ENCODE results near the gene MRPL2. TPM values are rescaled to one million over a fixed set of nuclear protein-coding genes. Genes with fewer than 3 reads are reported as not detected.

MRPL2 gene
- total and polyA plus RNA-seq, 2 of the 4 experiments (the other 2 are of a cell fraction) = 18.1 to 45.9 TPM

- no peaks in the 10 kb centered on the region for H3K36me3 ChIP-seq (ENCODE audit: control insufficient read depth, insufficient read depth, low read length)
- H3K27ac ChIP-seq (ENCODE audit: insufficient read depth, low read length) = no peak overlapping the region
- H4K5ac ChIP-seq (ENCODE audit: low read depth, low read length) = no peak overlapping the region
- ChIA-PET CTCF (no interaction called here), POLR2A (ENCODE audit: unreplicated experiment) (no interaction called here)
- H2BK120ac ChIP-seq (ENCODE audit: low read depth, low read length) = no peak overlapping the region
- BruUV-seq (replicated peaks) = no TSS peak
- H2AK5ac ChIP-seq (ENCODE audit: low read depth, low read length) = no peak overlapping the region
- dilution Hi-C loops (cut with HindIII; ENCODE audit: low sequenced_read_pairs, unreplicated experiment) (no loop called here), intact Hi-C loops (cut with micrococcal nuclease) (no loop called here), in situ Hi-C loops (cut with MboI; ENCODE audit: low sequenced_read_pairs) (no loop called here)
- no peak overlapping the region for H4K8ac ChIP-seq (ENCODE audit: low read depth in 2 of 2, low read length in 2 of 2)
- H3K9me1 ChIP-seq (ENCODE audit: insufficient read depth, low read length) = peaks cover 9% of the 10 kb centered on the region
- no peak for ATAC-seq (ENCODE audit: low read depth)
- no peak for DNase-seq
- H3K4me3 ChIP-seq (ENCODE audit: insufficient read depth, low read depth, low read length) = no peak overlapping the region
- H2BK5ac ChIP-seq (ENCODE audit: low read depth, low read length, poor library complexity, severe bottlenecking) = no peak overlapping the region
- 100% methylated on average over 1 of the region's 8 CpGs; no CpG with 5 or more reads in 1 of the 2 experiments for WGBS, 2 experiments (ENCODE audit: extremely low coverage in 2 of 2, insufficient read length in 1 of 2)
- H3K4me2 ChIP-seq (ENCODE audit: low read depth, low read length) = no peak overlapping the region
- no peak overlapping the region for H3K14ac ChIP-seq (replicated peaks; ENCODE audit: low read depth, low read length)
- no peak overlapping the region for H2AFZ ChIP-seq (replicated peaks; ENCODE audit: low read length, poor library complexity)
- no peaks in the 10 kb centered on the region for H3K9me3 ChIP-seq (ENCODE audit: control insufficient read depth, insufficient read depth, low read length)
- H3K27me3 ChIP-seq (ENCODE audit: control insufficient read depth, insufficient read depth, low read length) = no peaks in the 10 kb centered on the region
- H2BK15ac ChIP-seq (ENCODE audit: low read depth, low read length) = no peak overlapping the region
- peaks cover 54 to 90% of the 10 kb centered on the region in 2 experiments for H3K79me1 ChIP-seq (ENCODE audit: low read depth in 1 of 2, low read length in 2 of 2)
- H4K20me1 ChIP-seq (ENCODE audit: insufficient read depth, low read length) = peaks cover 83% of the 10 kb centered on the region
- no peak overlapping the region for H3K56ac ChIP-seq (ENCODE audit: extremely low read depth, insufficient read depth, low read length)
- no peak overlapping the region for H2AK9ac ChIP-seq (replicated peaks; ENCODE audit: low read depth, low read length, poor library complexity)
- peaks cover 37% of the 10 kb centered on the region for H3K4me1 ChIP-seq (ENCODE audit: control insufficient read depth, insufficient read depth, low read length)
- TF ChIP-seq CEBPB (IDR thresholded peaks at IDR 0.05; ENCODE audit: low read depth, low read length) = no peak
- no peak overlapping the region for H3K9ac ChIP-seq (ENCODE audit: low read depth, low read length)
- H4K91ac ChIP-seq (ENCODE audit: insufficient read depth, low read depth, low read length) = no peak overlapping the region
- no peak overlapping the region for H3K4ac ChIP-seq (ENCODE audit: low read depth, low read length)
- no peak overlapping the region for H3K18ac ChIP-seq (ENCODE audit: low read depth, low read length)
- no peak overlapping the region for H2BK20ac ChIP-seq (ENCODE audit: low read depth, low read length)
- no peak overlapping the region for H3K23ac ChIP-seq (ENCODE audit: low read depth, low read length)
These were observed 26.9 kb upstream of the MRPL2 start for GRCh38 chr6:43086022-43086658.
